ENCODE results near the gene ARHGEF3. TPM values are rescaled to one million over a fixed set of nuclear protein-coding genes. Genes with fewer than 3 reads are reported as not detected.
"Not testable (repeated sequence)": the region's sequence is repeated elsewhere in the genome, so short reads cannot be mapped to it uniquely, and the experiment has no call there.

The ARHGEF3 gene
- total RNA-seq, 4 donors from 2014 or later: 9.0 to 14.7 (median 11.7) TPM

GRCh38 chr3:56737006-56737405 lies 64.7 kb downstream of the ARHGEF3 start:
- H3K36me3 ChIP-seq: peaks cover 4 to 36% (median 24%) of the 10 kb centered on the region in 4 donors
- intact Hi-C loops (cut with DNase I): no loop called here

GRCh38 chr3:56732109-56732508 lies 69.6 kb downstream of the ARHGEF3 start:
- Histone ChIP-seq H3K27ac (replicated peaks in 1 of 4) (no peak overlapping the region), H3K27me3 (no peaks in the 10 kb centered on the region), H3K36me3 (peaks cover 23 to 69% (median 47%) of the 10 kb centered on the region in 4 donors), H3K4me1 (no peaks in the 10 kb centered on the region), H3K4me3 (no peak overlapping the region), H3K9me3 (no peaks in the 10 kb centered on the region)
- no peak for DNase-seq (ENCODE audit: extremely low spot score)
- intact Hi-C loops (cut with DNase I): no loop called here
- TF ChIP-seq POLR2AphosphoS5 (IDR thresholded peaks at IDR 0.05) (no peak), EP300 (IDR thresholded peaks at IDR 0.05) (no peak), POLR2A (IDR thresholded peaks at IDR 0.05; ENCODE audit: low read depth) (no peak)
- TF ChIP-seq, protein P1, sequence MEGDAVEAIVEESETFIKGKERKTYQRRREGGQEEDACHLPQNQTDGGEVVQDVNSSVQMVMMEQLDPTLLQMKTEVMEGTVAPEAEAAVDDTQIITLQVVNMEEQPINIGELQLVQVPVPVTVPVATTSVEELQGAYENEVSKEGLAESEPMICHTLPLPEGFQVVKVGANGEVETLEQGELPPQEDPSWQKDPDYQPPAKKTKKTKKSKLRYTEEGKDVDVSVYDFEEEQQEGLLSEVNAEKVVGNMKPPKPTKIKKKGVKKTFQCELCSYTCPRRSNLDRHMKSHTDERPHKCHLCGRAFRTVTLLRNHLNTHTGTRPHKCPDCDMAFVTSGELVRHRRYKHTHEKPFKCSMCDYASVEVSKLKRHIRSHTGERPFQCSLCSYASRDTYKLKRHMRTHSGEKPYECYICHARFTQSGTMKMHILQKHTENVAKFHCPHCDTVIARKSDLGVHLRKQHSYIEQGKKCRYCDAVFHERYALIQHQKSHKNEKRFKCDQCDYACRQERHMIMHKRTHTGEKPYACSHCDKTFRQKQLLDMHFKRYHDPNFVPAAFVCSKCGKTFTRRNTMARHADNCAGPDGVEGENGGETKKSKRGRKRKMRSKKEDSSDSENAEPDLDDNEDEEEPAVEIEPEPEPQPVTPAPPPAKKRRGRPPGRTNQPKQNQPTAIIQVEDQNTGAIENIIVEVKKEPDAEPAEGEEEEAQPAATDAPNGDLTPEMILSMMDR (IDR thresholded peaks at IDR 0.05): no peak
- WGBS: 88% methylated on average over 8 of the region's 8 CpGs

More at GRCh38 chr3:56737006-56737405, 64.7 kb downstream of the ARHGEF3 start:
- H3K4me3 ChIP-seq: no peak overlapping the region
- 88% methylated on average over 10 of the region's 10 CpGs for WGBS
- no peak overlapping the region for H3K27ac ChIP-seq (replicated peaks in 1 of 4)
- TF ChIP-seq POLR2AphosphoS5 (IDR thresholded peaks at IDR 0.05) (no peak), POLR2A (IDR thresholded peaks at IDR 0.05; ENCODE audit: low read depth) (no peak), EP300 (IDR thresholded peaks at IDR 0.05) (no peak)
- TF ChIP-seq, protein P1 (IDR thresholded peaks at IDR 0.05): no peak
- no peaks in the 10 kb centered on the region for H3K4me1 ChIP-seq
- no peaks in the 10 kb centered on the region for H3K9me3 ChIP-seq
- H3K27me3 ChIP-seq: no peaks in the 10 kb centered on the region
- no peak for DNase-seq (ENCODE audit: extremely low spot score)

DNA sequence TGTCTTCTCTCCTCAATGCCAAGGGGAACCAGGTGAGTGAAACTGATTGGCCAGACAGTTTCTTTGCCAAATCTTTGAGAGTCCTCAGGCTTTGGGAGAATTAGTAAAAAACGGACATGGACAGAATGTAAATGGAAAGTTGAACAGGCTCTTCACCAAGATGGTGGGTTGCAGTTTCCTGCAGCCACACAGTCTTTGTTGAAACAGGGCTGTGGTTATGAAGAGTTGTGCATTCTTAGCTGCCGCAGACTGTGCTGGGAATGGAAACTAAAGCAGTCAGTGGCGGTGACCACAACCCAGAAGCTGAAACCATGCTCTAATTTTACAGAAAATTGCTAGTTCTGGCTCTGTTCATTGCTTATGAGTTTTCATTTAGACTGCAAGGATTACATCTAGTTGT lies 76.6 kb downstream of the ARHGEF3 start:
- Histone ChIP-seq H3K36me3 (peaks cover 26 to 62% (median 42%) of the 10 kb centered on the region in 4 donors), H3K27ac (replicated peaks in 1 of 4) (no peak overlapping the region), H3K4me1 (no peaks in the 10 kb centered on the region), H3K4me3 (no peak overlapping the region), H3K27me3 (no peaks in the 10 kb centered on the region), H3K9me3 (no peaks in the 10 kb centered on the region)
- TF ChIP-seq, protein P1 (IDR thresholded peaks at IDR 0.05): no peak
- 87% methylated on average over 3 of the region's 3 CpGs for WGBS
- intact Hi-C loops (cut with DNase I): no loop called here
- no peak for DNase-seq (ENCODE audit: extremely low spot score)

DNA sequence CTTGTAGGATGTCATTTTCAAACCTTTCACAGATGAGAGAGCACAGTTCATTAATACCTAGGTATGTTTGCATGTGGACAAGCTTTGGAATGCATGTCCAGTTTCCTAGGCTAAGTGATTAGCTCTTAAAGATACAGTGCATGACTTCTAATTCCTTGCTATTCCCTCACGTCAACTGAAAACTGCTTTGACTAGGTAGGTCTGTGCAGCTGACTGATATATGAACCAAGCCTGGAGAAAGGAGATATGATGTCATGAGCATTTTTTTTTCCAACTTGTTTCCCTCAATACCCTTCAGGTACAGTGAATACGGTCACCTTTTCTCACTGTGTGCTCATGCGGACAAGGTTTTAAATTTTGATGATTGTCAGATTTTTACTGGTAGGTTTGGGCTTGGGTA lies 77.1 kb downstream of the ARHGEF3 start:
- H3K4me3 ChIP-seq: no peak overlapping the region
- no peak overlapping the region for H3K27ac ChIP-seq (replicated peaks in 1 of 4)
- TF ChIP-seq POLR2AphosphoS5 (IDR thresholded peaks at IDR 0.05): no peak
- TF ChIP-seq, protein P1 (IDR thresholded peaks at IDR 0.05): no peak
- no peak for TF ChIP-seq EP300 (IDR thresholded peaks at IDR 0.05)
- no peak for TF ChIP-seq POLR2A (IDR thresholded peaks at IDR 0.05; ENCODE audit: low read depth)
- DNase-seq (ENCODE audit: extremely low spot score): no peak
- WGBS: 98% methylated on average over 3 of the region's 3 CpGs
- H3K9me3 ChIP-seq: no peaks in the 10 kb centered on the region
- intact Hi-C loops (cut with DNase I): no loop called here
- H3K36me3 ChIP-seq: peaks cover 26 to 57% (median 41%) of the 10 kb centered on the region in 4 donors
- no peaks in the 10 kb centered on the region for H3K4me1 ChIP-seq
- H3K27me3 ChIP-seq: no peaks in the 10 kb centered on the region

DNA sequence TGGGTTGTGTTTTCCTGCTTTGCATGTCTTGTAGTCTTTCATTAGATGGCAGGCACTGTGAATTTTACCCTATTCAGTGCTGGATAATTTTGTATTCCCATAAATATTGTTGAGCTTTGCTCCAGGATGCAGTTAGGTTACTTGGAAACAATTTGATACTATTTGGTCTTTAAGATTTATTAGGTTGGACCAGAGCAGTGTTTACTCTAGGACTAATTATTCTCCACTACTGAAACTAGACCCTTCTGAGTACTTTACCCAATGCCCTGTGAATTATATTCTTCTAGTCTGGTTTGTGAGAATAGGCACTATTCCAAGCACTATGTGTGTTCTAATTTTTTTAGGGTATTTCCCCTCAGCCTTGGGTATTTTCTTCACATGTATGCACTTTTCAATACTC lies 80.9 kb downstream of the ARHGEF3 start:
- no peak overlapping the region for H3K4me3 ChIP-seq
- H3K36me3 ChIP-seq: peaks cover 0 to 18% (median 8%) of the 10 kb centered on the region in 4 donors
- H3K27me3 ChIP-seq: no peaks in the 10 kb centered on the region
- DNase-seq (ENCODE audit: extremely low spot score): no peak
- no peaks in the 10 kb centered on the region for H3K9me3 ChIP-seq
- H3K4me1 ChIP-seq: no peaks in the 10 kb centered on the region
- H3K27ac ChIP-seq (replicated peaks in 1 of 4): no peak overlapping the region
- TF ChIP-seq EP300 (IDR thresholded peaks at IDR 0.05): no peak
- no peak for TF ChIP-seq POLR2AphosphoS5 (IDR thresholded peaks at IDR 0.05)
- TF ChIP-seq, protein P1 (IDR thresholded peaks at IDR 0.05): no peak
- no peak for TF ChIP-seq POLR2A (IDR thresholded peaks at IDR 0.05; ENCODE audit: low read depth)
- intact Hi-C loops (cut with DNase I): no loop called here

GRCh38 chr3:56718809-56719208 lies 82.9 kb downstream of the ARHGEF3 start:
- H3K27me3 ChIP-seq; H3K4me1 ChIP-seq; H3K27ac ChIP-seq (replicated peaks in 1 of 4); H3K36me3 ChIP-seq; DNase-seq (ENCODE audit: extremely low spot score); intact Hi-C loops (cut with DNase I); H3K4me3 ChIP-seq: not testable (repeated sequence)
- WGBS: 89% methylated on average over 7 of the region's 21 CpGs
- H3K9me3 ChIP-seq: peaks cover 0 to 10% (median 2%) of the 10 kb centered on the region in 4 donors
